DMS153 treated with DMSO at 0.1 percent for 48 hours (cell line): ENCODE data around the gene OPRL1.

Experiments
- DNase-seq: peaks from one replicate; lab custom pipeline; 2025; ENCODE audit not compliant: unreplicated experiment; lab: John Stamatoyannopoulos, UW

OPRL1 gene

GRCh38 chr20:64055893-64056638 lies 23.8 kb upstream of the OPRL1 start:
- no peak for DNase-seq

DNA sequence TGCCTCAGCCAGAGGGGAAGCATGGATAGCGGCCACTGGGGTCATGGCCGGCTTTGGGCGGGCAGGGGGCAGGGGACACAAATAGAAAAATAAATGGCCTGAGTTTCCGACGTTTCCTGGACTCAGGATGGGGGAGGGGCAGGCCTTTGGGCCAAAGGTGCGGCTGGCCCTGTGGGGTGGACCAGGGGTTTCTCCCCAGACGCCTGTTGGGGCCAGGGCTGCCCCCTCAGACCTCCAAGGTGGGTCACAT lies 23.3 kb upstream of the OPRL1 start:
- no peak for DNase-seq

DNA sequence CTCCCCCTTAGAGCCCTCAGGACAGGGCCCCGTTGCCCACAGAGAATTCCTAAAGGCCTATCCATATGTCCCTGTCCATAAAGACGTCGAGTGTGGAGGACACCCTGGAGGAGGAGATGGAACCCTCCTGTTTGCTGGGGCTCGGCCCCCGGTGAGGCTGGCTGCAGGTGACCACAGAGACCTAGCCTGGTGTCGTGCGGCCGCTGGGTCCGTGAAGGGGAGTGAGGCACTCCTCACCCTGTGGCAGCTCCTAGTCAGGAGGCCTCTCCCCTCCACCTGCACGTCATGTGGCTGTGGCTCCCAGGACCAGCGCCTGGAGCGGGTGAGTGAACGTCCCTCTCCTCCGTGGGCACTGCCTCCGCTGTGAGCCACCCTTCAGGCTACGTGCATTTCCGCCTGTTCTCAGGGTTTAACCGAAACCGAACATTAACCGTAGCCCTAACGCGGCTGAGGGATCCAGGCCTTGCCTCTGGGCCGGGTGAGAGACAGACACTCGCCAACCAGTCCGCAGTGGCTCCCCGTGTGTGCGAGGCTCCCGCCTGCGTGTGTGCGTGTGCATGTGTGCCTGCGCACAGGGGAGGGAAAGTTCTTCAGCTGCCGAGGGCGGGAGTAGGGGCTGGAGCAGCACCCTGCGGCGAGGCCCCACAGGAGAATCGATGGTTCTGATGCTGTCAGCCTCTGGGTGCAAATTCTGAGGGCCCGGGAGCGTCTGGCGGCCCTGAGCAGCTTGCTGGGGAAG lies 22.8 kb upstream of the OPRL1 start:
- no peak for DNase-seq

DNA sequence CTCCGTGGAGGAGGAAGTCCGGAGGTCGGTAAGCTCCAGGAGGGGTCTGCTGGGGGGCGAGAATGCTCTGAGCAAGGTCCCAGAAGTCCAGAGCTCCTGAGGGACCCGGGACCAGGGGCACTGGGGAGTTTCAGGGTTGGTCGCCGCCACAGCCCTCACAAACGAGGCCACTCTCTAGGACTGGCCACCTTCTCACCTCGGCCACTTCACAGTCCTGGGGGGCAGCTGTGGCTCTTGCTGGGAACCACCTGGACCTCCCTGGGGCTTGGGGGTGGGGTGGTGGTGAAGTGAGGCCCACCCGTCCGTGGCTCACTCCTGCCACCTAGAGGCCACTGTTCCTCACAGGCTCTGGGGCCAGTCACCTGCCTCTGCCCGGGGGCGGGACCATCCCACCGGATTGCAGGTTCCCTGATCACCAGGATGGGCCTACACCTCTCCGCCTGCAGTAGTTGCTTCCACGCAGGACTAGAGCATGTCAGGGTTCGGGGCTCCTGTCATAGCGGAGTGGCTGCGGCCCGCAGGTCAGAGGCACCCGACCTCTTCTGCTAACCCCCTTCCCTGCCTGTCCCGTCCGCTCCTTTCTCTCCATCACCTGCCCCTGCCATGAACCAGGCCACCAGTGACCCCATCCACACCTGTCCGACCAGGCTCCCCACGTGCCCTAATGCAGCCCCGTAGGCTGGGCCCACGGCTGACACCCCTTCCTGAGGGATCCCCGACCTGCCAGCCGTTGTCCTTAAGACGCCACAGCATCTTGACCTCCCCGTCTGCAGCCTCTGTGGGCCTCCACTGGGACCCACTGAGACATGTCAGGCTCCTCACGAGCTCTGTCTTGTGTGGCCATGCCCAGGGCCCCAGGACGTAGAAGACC lies 22.0 kb upstream of the OPRL1 start:
- peak; percentile 34 for DNase-seq

GRCh38 chr20:64058536-64058935 lies 21.3 kb upstream of the OPRL1 start:
- DNase-seq = no peak

DNA sequence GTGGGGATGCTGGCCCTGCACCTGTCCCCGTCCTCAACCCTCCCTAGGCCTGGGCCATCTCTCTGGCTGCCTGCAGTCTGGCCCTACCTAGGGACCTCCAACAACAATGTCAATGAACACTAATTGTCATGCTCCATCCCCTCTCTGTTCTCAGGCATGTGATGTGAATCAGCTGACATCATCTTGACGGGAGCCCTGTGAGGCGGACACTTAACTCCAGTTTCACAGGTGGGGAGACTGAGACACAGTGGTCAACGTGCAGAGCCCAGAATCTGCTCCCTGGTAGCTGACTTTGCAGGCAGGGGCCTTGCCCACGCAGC lies 17.6 kb upstream of the OPRL1 start:
- DNase-seq = no peak

DNA sequence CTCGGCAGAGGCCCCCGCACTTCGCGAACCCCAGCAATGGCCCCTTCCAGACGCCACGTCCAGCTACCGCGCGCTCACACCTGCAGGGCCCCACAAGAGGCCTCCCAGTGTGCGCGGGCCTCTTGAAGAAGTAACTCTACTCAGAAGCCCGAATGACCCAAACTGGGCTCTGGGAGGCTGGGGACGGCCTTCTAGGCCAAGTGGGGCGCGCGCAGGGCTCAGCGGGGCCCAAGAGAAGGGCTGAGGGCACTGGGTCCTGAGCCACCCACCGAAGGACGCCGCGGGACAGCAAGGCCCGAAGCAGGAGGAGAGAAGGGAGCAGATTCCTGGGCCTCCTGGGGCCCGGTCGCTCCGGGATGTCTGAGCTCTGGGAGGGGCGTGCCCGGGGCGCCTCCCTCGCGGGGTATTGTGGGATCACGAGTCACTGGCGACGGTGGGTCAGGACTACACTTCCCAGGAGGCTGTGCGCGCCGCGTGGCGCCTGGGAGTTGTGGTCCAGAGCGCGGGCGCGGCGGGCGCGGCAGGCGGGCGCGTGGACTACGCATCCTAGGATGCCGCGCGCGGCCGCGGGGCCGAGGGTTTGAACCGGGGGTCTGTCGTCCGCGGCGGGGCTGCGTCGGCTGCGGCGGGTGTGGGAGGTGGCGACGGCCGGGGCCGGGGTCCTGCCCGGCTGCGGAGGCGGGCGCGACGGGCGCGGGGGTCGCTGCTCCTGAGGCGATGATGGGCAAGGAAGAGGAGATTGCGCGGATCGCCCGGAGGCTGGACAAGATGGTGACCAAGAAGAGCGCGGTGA lies 17.1 kb upstream of the OPRL1 start, which contains the start of gene TCEA2:
Gene TCEA2, plus strand, starts transcription at position 603 of the 793 bp plus-strand sequence. Its CDS starts 115 bp downstream, at position 718.
- DNase-seq = peak; percentile 94

GRCh38 chr20:64063389-64064144 lies 16.3 kb upstream of the OPRL1 start:
- DNase-seq = no peak

GRCh38 chr20:64064145-64064698 lies 15.7 kb upstream of the OPRL1 start:
- DNase-seq = no peak

DNA sequence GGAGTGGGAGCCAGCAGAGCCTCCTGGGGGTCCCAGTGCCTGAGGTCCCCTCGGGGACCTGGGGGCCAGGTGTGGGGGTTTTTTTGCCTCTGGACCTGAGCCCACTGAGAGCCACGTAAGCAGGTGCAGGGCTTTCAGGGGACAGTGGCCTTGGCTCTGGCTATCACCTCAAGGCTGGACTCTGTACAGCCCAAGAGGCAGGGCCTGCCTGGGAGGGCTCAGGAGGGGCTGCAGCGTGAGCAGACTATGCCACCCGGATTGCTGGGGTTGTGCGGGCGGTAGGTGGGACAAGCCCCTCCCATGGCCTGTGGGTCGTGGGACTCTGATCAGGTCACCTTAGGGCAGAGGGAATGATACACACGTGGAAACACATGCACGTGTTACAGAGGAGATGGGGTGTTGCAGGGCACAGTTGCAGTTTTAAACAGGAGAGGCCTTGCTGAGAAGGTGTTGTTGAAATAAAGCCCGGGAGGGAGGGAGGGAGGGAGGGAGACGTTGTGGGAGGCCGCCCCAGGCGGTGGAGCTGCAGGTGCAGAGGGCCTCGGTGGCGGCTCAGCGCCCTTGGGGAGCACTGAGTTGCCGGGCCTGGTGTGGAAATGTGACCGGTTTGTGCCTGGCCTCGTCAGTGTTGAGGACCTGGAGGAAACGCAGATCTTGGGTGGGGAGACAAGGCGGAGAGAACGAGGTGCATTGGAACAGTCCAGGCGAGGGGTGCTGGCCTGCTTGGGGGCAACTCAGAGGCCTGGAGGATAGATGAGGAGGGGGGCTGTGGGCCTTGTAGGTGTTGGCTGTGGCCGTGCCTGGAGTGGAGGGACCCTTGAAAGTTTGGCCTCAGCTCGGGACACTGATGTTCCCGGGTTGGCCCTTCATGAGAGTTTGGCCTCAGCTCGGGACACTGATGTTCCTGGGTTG lies 14.6 kb upstream of the OPRL1 start:
- no peak for DNase-seq

GRCh38 chr20:64065974-64066343 lies 13.9 kb upstream of the OPRL1 start:
- no peak for DNase-seq

GRCh38 chr20:64067005-64067632 lies 12.8 kb upstream of the OPRL1 start:
- DNase-seq = no peak

DNA sequence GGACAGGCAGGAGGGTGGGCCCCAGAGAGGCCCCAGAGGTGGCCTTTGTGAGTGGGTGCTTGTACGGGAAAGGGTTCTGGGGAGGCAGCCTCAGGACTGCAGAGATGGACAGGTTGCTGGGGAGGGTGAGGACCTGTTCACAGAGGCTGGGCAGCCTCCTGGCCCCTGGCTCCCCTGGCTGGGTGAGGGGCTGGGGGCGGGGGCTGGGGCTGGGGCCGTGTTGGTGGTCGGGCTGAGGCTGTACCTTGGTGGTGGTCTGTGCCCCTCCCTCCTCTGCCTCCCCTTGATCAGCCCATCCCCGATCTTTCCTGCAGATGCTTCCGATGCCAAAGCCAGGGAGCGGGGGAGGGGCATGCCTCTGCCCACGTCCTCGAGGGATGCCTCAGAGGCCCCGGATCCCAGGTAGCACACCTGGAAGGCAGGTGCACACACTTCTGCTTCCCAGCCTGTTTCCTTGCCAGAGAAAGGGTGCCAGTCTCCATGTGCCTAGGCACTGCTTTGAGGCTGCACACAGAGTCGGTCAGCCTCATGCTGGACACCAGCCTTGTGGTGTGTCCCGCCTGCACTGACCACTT lies 12.1 kb upstream of the OPRL1 start:
- DNase-seq = no peak

- no peak for DNase-seq
Observed at GRCh38 chr20:64068386-64069208, 11.3 kb upstream of the OPRL1 start.

GRCh38 chr20:64069209-64069613 lies 10.7 kb upstream of the OPRL1 start:
- DNase-seq = no peak

DNA sequence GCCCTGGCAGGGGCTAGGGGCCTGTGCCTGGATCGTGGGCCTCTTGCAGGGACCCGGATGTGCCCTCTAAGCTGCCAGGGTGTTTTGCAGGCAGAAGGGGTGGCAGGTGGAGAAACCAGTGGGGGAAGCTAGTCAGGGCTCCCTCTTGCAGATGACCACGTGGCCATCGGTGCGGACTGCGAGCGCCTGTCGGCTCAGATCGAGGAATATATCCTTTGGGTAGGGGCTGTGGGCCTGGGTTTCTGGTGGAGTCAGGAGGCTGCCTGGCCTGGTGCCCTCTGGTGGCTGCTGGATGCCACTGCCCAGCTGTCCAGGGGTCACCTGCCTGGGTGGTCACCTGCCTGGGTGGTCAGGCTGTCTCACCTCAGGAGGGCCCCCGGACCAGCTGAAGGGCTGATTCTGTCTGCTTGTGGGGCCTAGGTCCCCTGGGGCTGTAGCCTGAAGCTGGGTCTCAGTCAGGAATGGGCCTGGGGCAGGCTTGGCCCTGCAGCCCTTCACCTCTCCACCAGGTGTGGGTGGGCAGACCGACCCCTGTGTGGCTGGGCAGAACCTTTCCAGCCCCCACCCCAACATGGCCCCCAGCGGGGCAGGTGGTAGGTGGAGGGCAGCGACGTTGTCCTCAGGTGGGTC lies 10.2 kb upstream of the OPRL1 start:
- no peak for DNase-seq
